ENCODE measurements around the gene AHNAK.

AHNAK gene

GRCh38 chr11:62559204-62559603, 12.6 kb upstream of the AHNAK start:
- in situ Hi-C loops (cut with HindIII; ENCODE audit: low sequenced_read_pairs), result no loop called here
- H3K4me3 ChIP-seq (ENCODE audit: low read depth, low read length), result no peak overlapping the region
- TF ChIP-seq CTCF (IDR thresholded peaks at IDR 0.05; ENCODE audit: low read depth, low read length, missing control alignments), result no peak
- no peak for DNase-seq (ENCODE audit: low read depth)

DNA sequence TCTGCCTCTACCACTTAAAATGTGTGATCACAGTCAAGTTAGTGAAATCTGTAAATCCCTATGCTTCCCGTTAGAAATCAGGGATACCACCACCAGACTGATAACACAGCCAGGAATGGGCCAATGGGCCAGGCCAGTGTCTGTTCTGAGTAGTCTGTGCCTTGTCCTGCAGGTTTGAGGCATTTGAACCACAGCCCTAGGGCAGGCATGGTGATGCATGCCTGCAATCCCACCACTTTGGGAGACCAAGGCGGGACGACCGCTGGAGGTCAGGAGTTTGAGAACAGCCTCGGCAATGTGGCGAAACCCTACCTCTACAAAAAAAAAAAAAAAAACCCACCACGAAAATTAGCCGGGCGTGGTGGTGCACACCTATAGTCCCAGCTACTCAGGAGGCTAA, 12.1 kb upstream of the AHNAK start:
- in situ Hi-C loops (cut with HindIII; ENCODE audit: low sequenced_read_pairs), result no loop called here
- TF ChIP-seq CTCF (IDR thresholded peaks at IDR 0.05; ENCODE audit: low read depth, low read length, missing control alignments), result no peak
- no peak overlapping the region for H3K4me3 ChIP-seq (ENCODE audit: low read depth, low read length)

GRCh38 chr11:62556875-62557631, 10.4 kb upstream of the AHNAK start:
- in situ Hi-C loops (cut with HindIII; ENCODE audit: low sequenced_read_pairs), result no loop called here
- no peak overlapping the region for H3K4me3 ChIP-seq (ENCODE audit: low read depth, low read length)
- TF ChIP-seq CTCF (IDR thresholded peaks at IDR 0.05; ENCODE audit: low read depth, low read length, missing control alignments), result no peak
- DNase-seq (ENCODE audit: low read depth), result no peak

More for the DNA sequence above, 12.1 kb upstream of the AHNAK start:
- no peak for DNase-seq (ENCODE audit: low read depth)

DNA sequence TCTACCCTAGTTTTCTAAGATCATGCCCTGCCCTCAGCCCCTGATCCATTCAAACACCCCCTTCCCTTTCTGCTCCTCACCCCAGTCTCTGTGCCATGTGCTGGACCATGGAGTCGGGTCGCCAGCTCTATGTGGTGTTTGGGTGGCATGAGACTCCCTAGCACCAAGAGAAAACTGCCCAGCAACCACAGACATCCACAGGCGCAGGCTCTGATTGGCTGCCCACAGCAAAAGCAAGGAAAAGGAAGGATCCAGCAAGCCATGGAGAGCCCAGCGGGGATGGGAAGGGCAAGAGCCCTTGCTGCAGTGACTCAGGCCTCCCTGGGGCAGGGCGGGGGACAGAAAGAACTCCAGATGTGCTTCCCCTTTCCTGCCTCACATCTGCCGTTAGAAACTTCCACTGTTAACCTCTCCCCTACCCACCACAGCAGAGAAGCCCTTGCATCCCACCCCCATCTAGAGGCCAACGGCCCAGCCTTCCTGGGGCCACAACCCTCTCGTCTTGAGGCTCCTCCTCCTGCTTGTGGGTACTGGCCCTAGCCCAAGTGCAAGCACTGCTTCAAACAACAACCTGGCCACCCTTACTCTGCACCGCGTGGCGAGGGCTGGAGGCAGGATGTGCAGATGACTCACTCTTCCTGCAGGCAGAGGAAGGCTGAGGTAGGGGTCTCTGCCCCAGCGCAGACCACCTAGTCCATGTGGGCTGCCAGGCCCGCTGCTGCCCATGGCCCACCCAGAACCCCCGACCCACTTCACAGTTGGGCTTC, 9.7 kb upstream of the AHNAK start:
- peak overlapping the region; percentile 1 for H3K4me3 ChIP-seq (ENCODE audit: low read depth, low read length)
- peak; percentile 84 for DNase-seq (ENCODE audit: low read depth)
- in situ Hi-C loops (cut with HindIII; ENCODE audit: low sequenced_read_pairs), result no loop called here
- no peak for TF ChIP-seq CTCF (IDR thresholded peaks at IDR 0.05; ENCODE audit: low read depth, low read length, missing control alignments)

GRCh38 chr11:62555464-62556107, 9.0 kb upstream of the AHNAK start:
- TF ChIP-seq CTCF (IDR thresholded peaks at IDR 0.05; ENCODE audit: low read depth, low read length, missing control alignments), result no peak
- peak overlapping the region; percentile 1 for H3K4me3 ChIP-seq (ENCODE audit: low read depth, low read length)
- no peak for DNase-seq (ENCODE audit: low read depth)
- in situ Hi-C loops (cut with HindIII; ENCODE audit: low sequenced_read_pairs), result no loop called here

DNA sequence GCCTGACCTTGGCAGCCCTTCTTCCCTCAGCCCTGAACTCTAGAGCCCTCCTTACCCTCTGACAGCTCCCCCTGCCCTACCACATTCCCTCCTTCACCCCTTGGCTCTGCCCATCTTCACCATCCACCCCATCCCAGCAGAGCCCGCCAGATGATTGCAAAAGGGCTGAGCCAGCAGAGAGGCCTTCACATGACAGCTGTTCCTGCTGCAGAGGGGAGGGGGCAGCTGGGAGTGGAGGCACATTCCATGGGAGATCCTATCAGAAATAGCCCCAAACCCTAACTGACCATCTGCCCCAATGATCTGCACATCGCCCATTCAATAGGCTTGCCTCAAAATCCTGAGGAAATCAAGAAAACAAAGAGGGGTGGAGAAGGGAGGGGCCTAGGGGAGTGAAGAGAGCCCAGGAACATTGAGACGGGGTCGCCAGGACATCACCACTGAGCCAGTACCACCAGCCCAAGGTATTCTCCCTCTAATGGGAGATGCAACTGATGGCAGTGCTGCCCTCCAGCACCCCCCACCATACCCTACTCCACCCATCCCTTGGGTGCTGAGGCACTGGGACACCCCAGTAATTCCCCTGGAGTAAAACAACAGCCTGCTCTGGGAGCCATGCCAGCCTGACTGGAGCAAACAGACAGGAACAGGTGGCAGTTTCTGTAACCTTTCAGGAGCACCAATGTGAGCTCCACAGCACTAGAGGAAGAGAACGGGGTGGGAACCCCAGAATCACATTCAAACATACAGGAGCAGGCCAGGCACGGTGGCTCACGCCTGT, 8.0 kb upstream of the AHNAK start:
- no peak overlapping the region for H3K4me3 ChIP-seq (ENCODE audit: low read depth, low read length)
- no peak for DNase-seq (ENCODE audit: low read depth)
- no peak for TF ChIP-seq CTCF (IDR thresholded peaks at IDR 0.05; ENCODE audit: low read depth, low read length, missing control alignments)
- in situ Hi-C loops (cut with HindIII; ENCODE audit: low sequenced_read_pairs), result no loop called here
